GM19397 (cell line): Measurements from ENCODE around the gene NDP.
"Not testable (repeated sequence)": the region's sequence is repeated elsewhere in the genome, so short reads cannot be mapped to it uniquely, and the experiment has no call there.

Experiments used
- ATAC-seq: cut with Tn5 transposase; IDR thresholded peaks from one replicate; pipeline ENCODE4 v1.9.1; 2021; ENCODE audit warnings: mild to moderate bottlenecking, moderate library complexity; ENCODE audit not compliant: unreplicated experiment

NDP gene

GRCh38 chrX:43971966-43972961 lies 926 bp downstream of the NDP start:
- ATAC-seq = no peak

GRCh38 chrX:43970528-43970927 lies 2.7 kb downstream of the NDP start:
- ATAC-seq = no peak

GRCh38 chrX:43969504-43970501 lies 3.4 kb downstream of the NDP start:
- no peak for ATAC-seq

- no peak for ATAC-seq
Observed at GRCh38 chrX:43968359-43968781, 4.8 kb downstream of the NDP start.

- ATAC-seq = no peak
Observed at GRCh38 chrX:43964936-43965335, 8.3 kb downstream of the NDP start.

GRCh38 chrX:43963726-43964125 lies 9.5 kb downstream of the NDP start:
- ATAC-seq = no peak

- ATAC-seq = no peak
Observed at GRCh38 chrX:43962636-43963035, 10.6 kb downstream of the NDP start.

GRCh38 chrX:43961699-43962098 lies 11.5 kb downstream of the NDP start:
- no peak for ATAC-seq

- no peak for ATAC-seq
Observed at GRCh38 chrX:43958529-43958928, 14.7 kb downstream of the NDP start.

GRCh38 chrX:43956034-43956433 lies 17.2 kb downstream of the NDP start:
- no peak for ATAC-seq

- no peak for ATAC-seq
Observed at GRCh38 chrX:43953218-43953617, 20.0 kb downstream of the NDP start.

- no peak for ATAC-seq
Observed at GRCh38 chrX:43949669-43950068, 23.5 kb downstream of the NDP start.

- no peak for ATAC-seq
Observed at GRCh38 chrX:43940816-43941474, 32.2 kb downstream of the NDP start.

GRCh38 chrX:43939187-43939926 lies 33.8 kb downstream of the NDP start:
- no peak for ATAC-seq

- ATAC-seq = not testable (repeated sequence)
Observed at GRCh38 chrX:43922032-43922431, 51.2 kb downstream of the NDP start.

- not testable (repeated sequence) for ATAC-seq
Observed at GRCh38 chrX:43910772-43911171, 62.4 kb downstream of the NDP start.

GRCh38 chrX:43910012-43910411 lies 63.2 kb downstream of the NDP start:
- ATAC-seq = no peak

- no peak for ATAC-seq
Observed at GRCh38 chrX:43909141-43909540, 64.0 kb downstream of the NDP start.

- ATAC-seq = no peak
Observed at GRCh38 chrX:43899878-43900815, 73.0 kb downstream of the NDP start.
